ENCODE measurements around the gene UNC5C.

UNC5C gene

DNA sequence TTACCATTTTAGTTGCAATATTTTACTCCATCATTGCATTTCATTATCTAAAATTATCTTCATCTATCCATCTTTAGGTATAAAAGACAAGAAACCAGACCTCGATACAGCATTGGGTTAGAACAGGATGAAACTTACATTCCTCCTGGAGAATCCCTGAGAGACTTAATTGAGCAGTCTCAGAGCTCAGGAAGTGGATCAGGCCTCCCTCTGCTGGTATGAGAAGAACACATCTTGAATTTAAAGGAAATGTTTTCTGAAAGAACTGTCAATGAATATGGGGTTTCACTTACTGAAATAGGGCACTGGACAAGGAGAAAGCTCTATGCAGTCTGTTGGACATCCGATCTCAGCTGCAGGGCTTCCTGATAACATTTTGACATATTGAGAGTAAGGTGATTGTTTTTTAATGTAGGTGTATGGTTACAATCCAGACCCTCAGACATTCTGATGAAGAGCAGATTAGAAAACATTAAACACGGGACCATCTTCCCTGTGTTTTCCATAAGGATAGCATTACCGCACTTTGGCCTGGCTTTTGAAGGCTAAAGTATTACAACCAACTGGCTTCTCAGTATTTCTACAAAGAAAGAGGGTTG, 423.8 kb downstream of the UNC5C start:
- no peak overlapping the region for H3K9ac ChIP-seq (ENCODE audit: low read depth, low read length)

GRCh38 chr4:95122001-95122400, 426.8 kb downstream of the UNC5C start:
- Histone ChIP-seq H3K36me3 (ENCODE audit: insufficient read depth, low read length) (no peaks in the 10 kb centered on the region), H3K27me3 (ENCODE audit: control insufficient read depth, insufficient read depth, low read length) (no peaks in the 10 kb centered on the region), H3K4me3 (ENCODE audit: low read length) (no peak overlapping the region), H3K9ac (ENCODE audit: low read depth, low read length) (no peak overlapping the region), H3K4me1 (ENCODE audit: control insufficient read depth, insufficient read depth, low read length) (no peaks in the 10 kb centered on the region), H3K9me3 (replicated peaks; ENCODE audit: low read length) (no peaks in the 10 kb centered on the region), H3K4me2 (ENCODE audit: low read length) (no peak overlapping the region)

More for the DNA sequence above, 423.8 kb downstream of the UNC5C start:
- no peaks in the 10 kb centered on the region for H3K27me3 ChIP-seq (ENCODE audit: control insufficient read depth, insufficient read depth, low read length)
- H3K9me3 ChIP-seq (replicated peaks; ENCODE audit: low read length): no peaks in the 10 kb centered on the region
- H3K4me1 ChIP-seq (ENCODE audit: control insufficient read depth, insufficient read depth, low read length): peaks cover 10% of the 10 kb centered on the region
- no peak overlapping the region for H3K4me3 ChIP-seq (ENCODE audit: low read length)
- H3K4me2 ChIP-seq (ENCODE audit: low read length): no peak overlapping the region
- H3K36me3 ChIP-seq (ENCODE audit: insufficient read depth, low read length): no peaks in the 10 kb centered on the region

DNA sequence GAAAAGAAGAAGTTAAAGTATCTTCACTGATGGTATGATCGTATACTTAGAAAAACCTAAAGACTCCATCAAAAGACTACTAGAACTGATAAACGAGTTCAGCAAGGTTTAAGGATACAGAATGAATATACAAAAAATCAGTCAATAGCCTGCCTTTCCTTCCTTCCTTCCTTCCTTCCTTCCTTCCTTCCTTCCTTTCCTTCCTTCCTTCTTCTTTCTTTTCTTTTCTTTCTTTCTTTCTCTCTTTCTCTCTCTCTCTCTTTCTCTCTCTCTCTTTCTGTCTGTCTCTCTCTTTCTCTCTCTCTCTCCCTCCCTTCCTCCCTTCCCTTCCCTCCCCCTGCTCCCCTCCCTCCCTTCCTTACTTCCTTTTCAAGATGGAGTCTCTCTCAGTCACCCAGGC, 428.3 kb downstream of the UNC5C start:
- Histone ChIP-seq H3K9me3 (replicated peaks; ENCODE audit: low read length) (no peaks in the 10 kb centered on the region), H3K9ac (ENCODE audit: low read depth, low read length) (no peak overlapping the region), H3K27me3 (ENCODE audit: control insufficient read depth, insufficient read depth, low read length) (no peaks in the 10 kb centered on the region), H3K4me2 (ENCODE audit: low read length) (no peak overlapping the region), H3K4me3 (ENCODE audit: low read length) (no peak overlapping the region), H3K4me1 (ENCODE audit: control insufficient read depth, insufficient read depth, low read length) (no peaks in the 10 kb centered on the region), H3K36me3 (ENCODE audit: insufficient read depth, low read length) (no peaks in the 10 kb centered on the region)

DNA sequence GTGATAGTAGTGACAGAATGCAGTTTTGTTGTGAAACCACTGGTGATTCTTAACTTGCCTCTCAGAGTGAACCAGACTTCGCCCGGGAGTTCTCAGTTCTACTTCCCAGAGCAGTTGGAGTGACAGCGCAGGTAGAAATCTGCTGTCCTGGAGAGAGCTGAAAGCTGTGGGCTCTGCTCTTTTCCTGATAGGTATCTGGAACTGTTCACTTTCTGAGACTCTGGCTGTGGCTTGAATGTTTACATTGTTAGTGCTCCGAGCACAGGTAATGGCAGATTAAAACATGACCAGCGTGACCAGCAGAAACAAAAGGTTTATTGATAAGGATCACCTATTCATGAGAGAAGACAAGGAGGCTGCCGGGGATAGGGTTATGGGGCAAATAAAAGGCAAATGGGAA, 430.3 kb downstream of the UNC5C start:
- Histone ChIP-seq H3K36me3 (ENCODE audit: insufficient read depth, low read length) (no peaks in the 10 kb centered on the region), H3K9me3 (replicated peaks; ENCODE audit: low read length) (no peaks in the 10 kb centered on the region), H3K27me3 (ENCODE audit: control insufficient read depth, insufficient read depth, low read length) (no peaks in the 10 kb centered on the region), H3K4me1 (ENCODE audit: control insufficient read depth, insufficient read depth, low read length) (no peaks in the 10 kb centered on the region), H3K4me2 (ENCODE audit: low read length) (no peak overlapping the region), H3K4me3 (ENCODE audit: low read length) (no peak overlapping the region), H3K9ac (ENCODE audit: low read depth, low read length) (no peak overlapping the region)

- no peaks in the 10 kb centered on the region for H3K4me1 ChIP-seq (ENCODE audit: control insufficient read depth, insufficient read depth, low read length)
- no peak overlapping the region for H3K9ac ChIP-seq (ENCODE audit: low read depth, low read length)
- no peaks in the 10 kb centered on the region for H3K27me3 ChIP-seq (ENCODE audit: control insufficient read depth, insufficient read depth, low read length)
- no peak overlapping the region for H3K4me3 ChIP-seq (ENCODE audit: low read length)
- H3K36me3 ChIP-seq (ENCODE audit: insufficient read depth, low read length): no peaks in the 10 kb centered on the region
- H3K9me3 ChIP-seq (replicated peaks; ENCODE audit: low read length): no peaks in the 10 kb centered on the region
- no peak overlapping the region for H3K4me2 ChIP-seq (ENCODE audit: low read length)
Measured at GRCh38 chr4:95114521-95114920, 434.3 kb downstream of the UNC5C start.
